GM18526 (cell line): ENCODE measurements around the gene MUCL1.

ENCODE experiments used
- POLR2A ChIP-seq: IDR thresholded peaks from 3 replicates; pipeline ENCODE4 v1.6.1; 2011; ENCODE audit not compliant: insufficient read length; ENCODE audit errors: extremely low read depth

MUCL1 gene

DNA sequence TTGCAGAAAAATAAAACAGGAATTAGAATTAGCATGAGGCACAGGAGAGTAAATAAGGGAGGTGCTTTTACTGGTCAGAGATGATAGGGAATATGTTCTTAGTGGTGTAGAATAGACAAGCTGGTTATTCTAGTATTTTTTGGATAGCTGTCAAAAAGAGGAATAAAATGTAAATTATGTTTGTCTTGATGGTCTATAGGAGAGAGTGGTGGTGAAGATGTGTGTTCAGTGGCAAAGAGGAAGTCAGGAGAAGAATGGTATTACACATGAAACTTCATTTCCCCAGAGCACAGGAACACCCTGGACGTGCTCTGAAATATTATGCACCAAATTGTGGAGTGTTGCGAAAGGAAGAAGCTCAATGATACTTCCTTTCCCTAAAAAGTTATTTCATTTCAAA, 27.8 kb downstream of the MUCL1 start:
- no peak for TF ChIP-seq POLR2A

DNA sequence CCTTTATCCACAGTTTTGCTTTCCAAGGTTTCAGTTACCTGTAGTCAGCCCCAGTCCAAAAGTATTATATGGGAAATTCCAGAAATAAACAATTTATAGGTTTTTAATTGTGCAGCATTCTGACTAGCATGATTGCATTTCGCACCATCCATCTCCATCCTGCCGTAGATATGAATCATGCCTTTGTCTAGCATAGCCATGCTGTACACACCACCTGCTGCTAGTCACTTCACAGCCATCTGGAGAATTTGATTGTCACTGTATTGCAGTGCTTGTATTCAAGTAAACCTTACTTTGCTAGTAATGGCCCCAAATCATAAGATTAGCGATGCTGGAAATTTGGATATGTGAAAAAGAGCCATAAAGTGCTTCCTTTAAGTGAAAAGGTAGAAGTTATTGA, 36.0 kb downstream of the MUCL1 start:
- no peak for TF ChIP-seq POLR2A

DNA sequence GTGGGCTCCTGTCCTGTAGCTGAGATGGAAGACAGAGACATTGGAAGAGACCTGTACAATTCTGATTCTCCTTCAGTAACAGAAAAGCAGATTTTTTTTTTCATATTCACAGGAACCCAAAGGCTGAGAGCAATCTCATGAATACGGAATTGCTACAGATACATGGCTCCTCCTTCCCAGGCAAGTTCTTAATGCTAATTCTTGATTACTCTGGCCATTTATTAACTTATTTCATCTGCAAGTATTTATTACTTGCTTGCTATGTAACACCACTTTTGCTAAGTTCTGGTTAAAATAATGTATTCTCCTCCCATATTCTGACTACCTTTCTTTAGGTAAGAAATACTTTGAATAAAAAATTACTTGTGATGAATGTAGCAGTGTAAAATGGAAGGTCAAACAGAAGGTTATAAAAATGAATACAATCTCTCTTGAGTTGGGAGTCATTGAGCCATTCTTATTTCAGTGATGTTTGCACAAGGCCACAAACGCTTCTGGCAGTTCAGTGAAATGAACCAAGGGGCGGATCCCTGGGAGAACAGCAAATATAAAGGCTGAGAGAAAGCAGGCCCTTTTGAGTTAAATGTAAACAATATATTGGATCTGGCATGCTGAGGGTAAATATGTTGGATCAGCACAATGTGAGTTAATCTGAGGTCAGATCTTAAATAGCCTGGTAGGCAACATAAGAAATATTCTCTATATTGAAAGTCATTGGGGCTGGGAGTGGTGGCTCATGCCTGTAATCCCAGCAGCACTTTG, 37.6 kb downstream of the MUCL1 start:
- TF ChIP-seq POLR2A = no peak
